GM21529 (cell line): ENCODE data around the gene PUS7.
A peak's percentile ranks its signal among the peaks of the same experiment; 100 is the strongest.
"Not testable (repeated sequence)": the region's sequence is repeated elsewhere in the genome, so short reads cannot be mapped to it uniquely, and the experiment has no call there.

ENCODE experiments used
- ATAC-seq: cut with Tn5 transposase; IDR thresholded peaks from one replicate; pipeline ENCODE4 v1.9.1; 2021; ENCODE audit not compliant: unreplicated experiment

The PUS7 gene

DNA sequence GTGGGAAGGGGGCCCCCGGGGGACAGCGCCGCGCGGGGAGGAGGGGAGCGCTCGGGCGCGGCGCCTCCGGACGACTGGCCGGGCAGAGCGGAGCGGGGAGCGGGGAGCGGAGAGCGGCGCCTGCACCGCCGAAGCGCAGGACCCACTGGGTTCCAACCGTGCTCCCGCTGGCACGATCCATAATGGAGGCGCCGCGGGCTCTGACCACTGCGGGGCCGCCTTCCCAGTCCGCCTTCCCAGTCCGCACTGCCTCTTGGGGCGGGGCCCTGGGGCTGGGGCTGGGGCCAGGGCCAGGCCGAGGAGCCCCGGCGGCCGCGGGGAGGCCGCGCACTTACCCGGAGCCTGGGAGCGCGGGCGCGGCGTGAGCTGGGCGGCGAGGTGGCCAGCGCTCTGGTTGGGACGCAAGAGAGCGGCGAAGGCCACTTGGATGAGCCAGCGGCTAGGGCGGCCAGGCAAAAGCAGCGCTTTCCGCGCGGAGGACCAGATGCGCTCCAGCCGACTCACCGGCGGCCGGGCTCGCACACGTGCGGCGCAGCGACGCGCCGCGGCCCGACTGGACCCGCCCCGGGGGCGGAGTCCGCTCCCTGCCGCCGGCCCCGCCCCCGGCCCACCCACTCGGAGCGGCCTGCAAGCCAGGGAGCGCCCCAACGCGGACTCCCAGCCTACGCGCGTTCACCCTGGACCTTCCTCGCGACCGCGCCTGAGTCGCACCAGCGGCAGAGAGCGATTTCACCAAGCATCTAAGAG is at the start of gene PUS7:
Gene PUS7, minus strand, starts transcription at position 555 of the 747 bp plus-strand sequence. CDS start 13,759 bp downstream, outside the sequence.
- peak; percentile 85 for ATAC-seq

GRCh38 chr7:105567821-105568220 is 45.8 kb upstream of the PUS7 start:
- ATAC-seq = no peak

- ATAC-seq = no peak
Measured at GRCh38 chr7:105567024-105567423, 45.0 kb upstream of the PUS7 start.

GRCh38 chr7:105565190-105565589 is 43.1 kb upstream of the PUS7 start:
- no peak for ATAC-seq

DNA sequence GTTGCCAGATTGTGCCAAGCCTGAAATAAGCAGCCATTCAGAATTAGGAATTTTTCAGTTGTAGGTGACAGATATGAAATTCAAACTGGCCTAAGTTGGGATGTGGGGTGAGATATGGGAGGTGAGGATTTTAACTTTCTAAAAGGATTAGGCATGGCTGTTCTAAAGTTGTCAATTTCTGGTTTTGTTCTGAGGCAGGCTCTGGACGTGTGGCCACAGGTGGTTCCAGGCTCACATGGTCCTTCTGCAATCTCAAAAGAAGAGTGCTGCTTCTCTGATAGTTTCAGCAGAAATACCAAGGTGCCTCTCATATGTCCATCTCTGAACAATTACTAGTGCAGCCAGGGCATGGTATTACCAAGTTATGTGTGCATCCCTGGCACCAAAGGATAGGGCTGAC is 37.9 kb upstream of the PUS7 start:
- ATAC-seq = no peak

DNA sequence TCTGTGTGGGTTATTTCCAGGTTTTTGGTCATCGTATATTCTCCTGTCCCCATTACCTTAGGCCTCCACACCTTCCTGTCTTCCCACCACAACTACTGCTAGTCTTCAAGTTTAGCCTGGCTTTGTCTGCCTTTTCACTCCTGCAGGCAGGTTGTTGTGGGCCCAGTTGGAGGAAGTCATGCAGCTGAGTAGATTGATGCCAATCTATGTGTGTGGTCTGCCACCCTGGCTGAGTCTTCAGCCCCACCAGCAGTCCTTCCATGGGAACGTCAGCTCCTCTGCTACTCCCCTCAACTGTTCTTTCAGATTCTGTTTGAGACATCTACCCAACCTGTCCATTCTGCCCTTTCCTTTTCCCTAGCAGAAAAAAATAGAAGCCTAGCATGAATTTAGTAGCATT is 16.3 kb upstream of the PUS7 start:
- no peak for ATAC-seq

- no peak for ATAC-seq
Measured at GRCh38 chr7:105532709-105533460, 10.8 kb upstream of the PUS7 start.

DNA sequence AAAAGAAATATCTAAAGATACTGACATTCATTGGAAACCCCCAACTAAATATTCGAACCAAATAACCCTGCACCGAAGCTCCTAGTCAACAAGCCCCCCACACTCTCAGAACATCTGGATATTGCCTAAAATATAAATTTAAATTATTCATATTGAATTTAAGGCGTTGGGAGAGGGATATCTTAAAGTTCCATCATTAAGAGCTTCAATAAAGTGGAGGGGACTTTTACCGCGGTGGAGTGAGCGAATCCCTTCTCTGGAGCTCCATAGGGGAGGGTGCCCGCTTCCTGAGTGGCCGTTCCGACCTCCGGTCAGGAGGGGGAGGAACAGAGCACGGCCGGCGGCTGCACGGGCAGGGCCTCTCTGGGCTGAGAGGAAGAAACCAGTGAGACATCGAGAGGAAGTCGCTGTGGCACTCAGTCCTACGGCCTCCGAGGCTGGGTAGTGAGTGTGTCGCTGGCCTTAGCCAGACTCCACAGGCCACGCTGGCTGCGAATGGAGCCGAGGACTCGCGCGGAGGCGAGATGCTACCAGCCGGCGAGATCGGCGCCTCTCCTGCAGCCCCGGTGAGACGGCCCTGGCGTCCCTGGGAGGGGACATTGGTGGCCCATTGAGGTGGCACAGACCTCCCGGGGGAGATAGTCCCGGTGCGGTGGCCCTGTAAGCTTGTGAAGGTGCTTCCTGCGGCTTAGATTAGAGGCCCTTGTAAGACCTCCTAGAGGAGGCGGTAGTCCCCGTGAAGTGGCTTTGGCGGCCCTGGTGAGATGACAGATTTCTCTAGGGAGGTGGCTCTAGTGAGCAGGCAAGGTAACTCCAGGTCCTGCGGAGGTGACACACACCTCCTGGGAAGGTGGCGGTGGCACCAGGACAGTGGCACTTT is 10.0 kb upstream of the PUS7 start, which contains the start of gene RINT1:
Gene RINT1, plus strand, starts transcription at position 410 of the 880 bp plus-strand sequence. Its CDS starts 115 bp downstream, at position 525.
- ATAC-seq = peak; percentile 91

DNA sequence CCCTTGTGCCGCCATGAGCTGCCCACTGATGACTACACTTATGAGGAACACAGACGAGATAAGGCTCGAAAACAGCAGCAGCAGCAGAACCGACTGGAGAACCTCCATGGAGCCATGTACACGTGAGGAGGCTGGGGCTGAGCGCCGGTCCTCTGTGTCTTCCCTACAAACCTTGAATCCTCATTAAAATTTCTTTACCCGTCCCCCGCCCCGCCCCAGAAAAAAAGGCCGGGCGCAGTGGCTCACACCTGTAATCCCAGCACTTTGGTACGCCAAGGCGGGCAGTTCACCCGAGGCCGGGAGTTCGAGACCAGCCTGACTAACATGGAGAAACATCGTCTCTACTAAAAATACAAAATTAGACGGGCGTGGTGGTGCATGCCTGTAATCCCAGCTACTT is 8.5 kb upstream of the PUS7 start:
- ATAC-seq = no peak

- no peak for ATAC-seq
Measured at GRCh38 chr7:105530126-105530525, 8.1 kb upstream of the PUS7 start.

DNA sequence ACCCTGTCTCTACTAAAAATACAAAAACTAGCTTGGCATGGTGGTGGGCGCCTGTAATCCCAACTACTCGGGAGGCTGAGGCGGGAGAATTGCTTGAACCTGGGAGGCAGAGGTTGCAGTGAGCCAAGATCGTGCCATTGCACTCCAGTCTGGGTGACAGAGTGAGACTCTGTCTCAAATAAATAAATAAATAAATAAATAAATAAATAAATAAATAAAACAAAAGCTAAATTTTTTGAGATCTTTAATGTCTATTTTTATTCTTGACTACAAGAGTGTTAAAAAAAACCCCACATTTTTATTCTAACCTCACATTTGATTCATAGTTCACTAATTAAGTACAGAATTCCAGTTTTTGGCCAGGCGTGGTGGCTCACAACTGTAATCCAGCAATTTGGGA is 5.7 kb upstream of the PUS7 start:
- ATAC-seq = not testable (repeated sequence)

DNA sequence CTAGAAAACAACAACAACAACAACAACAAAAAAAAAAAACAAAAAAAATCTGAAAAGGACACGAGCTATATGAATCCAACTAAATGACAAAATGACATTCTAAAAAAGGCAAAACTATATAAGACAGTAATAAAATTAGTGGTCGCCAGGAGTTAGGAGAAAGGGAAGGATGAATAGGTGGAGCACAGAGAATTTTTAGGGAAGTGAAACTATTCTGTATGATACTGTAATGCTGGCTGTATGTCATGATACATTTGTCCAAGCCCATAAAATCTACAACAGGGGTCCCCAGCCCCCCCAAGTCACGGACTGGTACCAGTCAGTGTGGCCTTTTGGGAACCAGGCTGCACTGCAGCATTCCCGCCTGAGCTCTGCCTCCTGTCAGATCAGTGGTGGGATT is 2.8 kb upstream of the PUS7 start:
- ATAC-seq = no peak

DNA sequence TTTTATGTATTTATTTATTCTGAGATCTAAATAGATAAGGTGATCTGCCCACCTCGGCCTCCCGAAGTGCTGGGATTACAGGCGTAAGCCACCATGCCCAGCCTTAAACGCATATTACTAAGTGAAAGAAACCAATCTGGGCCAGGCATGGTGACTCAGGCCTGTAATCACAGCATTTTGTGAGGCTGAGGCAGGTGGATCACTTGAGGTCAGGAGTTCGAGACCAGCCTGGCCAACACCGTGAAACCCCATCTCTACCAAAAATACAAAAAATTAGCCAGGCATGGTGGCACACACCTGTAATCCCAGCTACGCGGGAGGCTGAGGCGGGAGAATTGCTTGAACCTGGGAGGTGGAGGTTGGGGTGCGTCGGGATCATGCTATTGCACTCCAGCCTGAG is 2.4 kb upstream of the PUS7 start:
- ATAC-seq = not testable (repeated sequence)

- ATAC-seq = peak; percentile 40
Measured at GRCh38 chr7:105521027-105521716, 899 bp downstream of the PUS7 start.

DNA sequence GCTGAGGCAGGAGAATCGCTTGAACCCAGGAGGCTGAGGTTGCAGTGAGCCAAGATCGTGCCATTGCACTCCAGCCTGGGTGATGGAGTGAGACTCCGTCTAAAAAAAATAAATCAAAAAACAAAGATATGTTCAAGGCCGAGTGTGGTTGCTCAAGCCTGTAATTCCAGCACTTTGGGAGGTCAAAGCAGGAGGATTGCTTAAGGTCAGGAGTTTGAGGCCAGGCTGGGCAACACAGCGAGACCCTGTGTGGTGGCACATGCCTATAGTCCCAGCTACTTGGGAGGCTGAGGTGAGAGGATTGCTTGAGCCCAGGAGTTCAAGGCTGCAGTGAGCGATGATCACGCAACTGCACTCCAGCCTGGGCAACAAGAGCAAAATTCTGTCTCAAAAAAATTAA is 1.5 kb downstream of the PUS7 start:
- ATAC-seq = not testable (repeated sequence)

GRCh38 chr7:105519353-105519752 is 2.7 kb downstream of the PUS7 start:
- ATAC-seq = no peak

- not testable (repeated sequence) for ATAC-seq
Measured at GRCh38 chr7:105515610-105516009, 6.5 kb downstream of the PUS7 start.

- ATAC-seq = no peak
Measured at GRCh38 chr7:105512926-105513526, 9.0 kb downstream of the PUS7 start.

DNA sequence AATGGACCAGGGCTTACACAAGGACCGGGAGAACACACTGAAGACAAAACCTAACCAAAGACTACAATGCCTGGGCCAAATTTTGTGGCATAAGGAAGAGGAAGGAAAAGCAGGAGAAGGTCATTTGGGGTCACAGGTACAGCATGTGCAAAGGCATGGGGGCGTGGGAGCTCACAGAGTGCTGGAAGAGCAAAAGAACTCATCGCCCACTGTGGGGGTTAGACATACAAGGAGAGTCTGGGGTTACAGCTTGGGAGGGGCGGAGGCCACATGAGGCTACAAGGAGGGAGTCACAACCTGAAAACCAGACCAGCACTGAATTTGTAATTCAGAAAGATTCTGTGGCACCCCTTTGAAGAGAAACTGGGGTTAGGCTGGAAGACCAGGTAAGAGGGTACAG is 9.7 kb downstream of the PUS7 start:
- ATAC-seq = no peak

DNA sequence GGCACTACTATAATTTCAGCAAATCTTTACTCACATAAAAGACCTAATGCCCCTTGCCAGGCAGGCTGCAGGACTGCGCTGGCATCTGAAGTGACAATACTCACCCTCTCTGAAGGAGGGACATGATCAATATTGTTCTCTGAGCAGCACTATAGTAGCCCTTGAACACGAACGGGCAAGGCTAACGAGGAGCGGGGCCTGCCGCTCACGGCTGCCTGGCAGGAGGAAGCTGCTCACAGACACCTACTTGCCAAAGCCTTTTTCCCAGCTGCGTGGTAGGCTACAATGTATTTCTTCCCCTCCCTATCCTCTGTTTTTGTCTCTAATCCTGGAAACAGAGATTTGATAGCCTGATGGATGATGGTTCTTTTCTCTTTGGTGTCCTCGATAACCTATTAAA is 19.9 kb downstream of the PUS7 start:
- ATAC-seq = no peak
